Fibroblast of peridontal ligament (primary cell): Measurements from ENCODE around the gene DISC1.

Experiments used
- DNase-seq: peaks from one replicate; pipeline ENCODE4 v3.0.0-alpha.2; 2010; ENCODE audit errors: extremely low read depth

DISC1 gene

GRCh38 chr1:231855361-231855760 lies 228.8 kb downstream of the DISC1 start:
- DNase-seq, result no peak

GRCh38 chr1:231855926-231856325 lies 229.3 kb downstream of the DISC1 start:
- DNase-seq, result no peak

GRCh38 chr1:231856426-231856825 lies 229.8 kb downstream of the DISC1 start:
- no peak for DNase-seq

- no peak for DNase-seq
Observed at GRCh38 chr1:231856894-231857293, 230.3 kb downstream of the DISC1 start.

- no peak for DNase-seq
Observed at GRCh38 chr1:231857609-231858135, 231.1 kb downstream of the DISC1 start.

GRCh38 chr1:231860221-231861088 lies 233.9 kb downstream of the DISC1 start:
- DNase-seq, result no peak

GRCh38 chr1:231861541-231862481 lies 235.2 kb downstream of the DISC1 start:
- DNase-seq, result peak; percentile 72

- DNase-seq, result no peak
Observed at GRCh38 chr1:231862611-231863010, 236.0 kb downstream of the DISC1 start.

GRCh38 chr1:231865331-231865730 lies 238.7 kb downstream of the DISC1 start:
- DNase-seq, result no peak

- peak; percentile 73 for DNase-seq
Observed at GRCh38 chr1:231866392-231867331, 240.1 kb downstream of the DISC1 start.

GRCh38 chr1:231867607-231868006 lies 241.0 kb downstream of the DISC1 start:
- DNase-seq, result peak; percentile 57

GRCh38 chr1:231869364-231869763 lies 242.8 kb downstream of the DISC1 start:
- no peak for DNase-seq

GRCh38 chr1:231871471-231871870 lies 244.9 kb downstream of the DISC1 start:
- no peak for DNase-seq

- DNase-seq, result no peak
Observed at GRCh38 chr1:231871878-231872277, 245.3 kb downstream of the DISC1 start.

- peak; percentile 78 for DNase-seq
Observed at GRCh38 chr1:231872461-231872910, 245.9 kb downstream of the DISC1 start.

GRCh38 chr1:231878737-231879136 lies 252.1 kb downstream of the DISC1 start:
- no peak for DNase-seq

- DNase-seq, result no peak
Observed at GRCh38 chr1:231879296-231879695, 252.7 kb downstream of the DISC1 start.

- no peak for DNase-seq
Observed at GRCh38 chr1:231882333-231882732, 255.7 kb downstream of the DISC1 start.

- no peak for DNase-seq
Observed at GRCh38 chr1:231882790-231883189, 256.2 kb downstream of the DISC1 start.

GRCh38 chr1:231883382-231883781 lies 256.8 kb downstream of the DISC1 start:
- DNase-seq, result no peak

GRCh38 chr1:231885209-231885854 lies 258.7 kb downstream of the DISC1 start:
- DNase-seq, result peak; percentile 9
